Body of pancreas (tissue), 4 donors: Measurements from ENCODE around the gene CELF5.

Source experiments
- POLR2A ChIP-seq, 3 donors: fragments of 450-650 bp; IDR thresholded peaks; one replicate each; pipeline ENCODE4 v1.6.1; 2016; ENCODE audit warnings: antibody characterized with exemption in 3 of 3, mild to moderate bottlenecking in 2 of 3
- TF ChIP-seq, protein P1 (sequence below), 7 experiments: fragments of 450-650 bp in 4 of 7; fragments of 200-600 bp in 3 of 7; sonication (generic) in 3 of 7; IDR thresholded peaks; one replicate each; pipeline ENCODE4 v1.5.1; 2016 to 2019; ENCODE audit warnings: antibody characterized with exemption in 7 of 7

DNA sequence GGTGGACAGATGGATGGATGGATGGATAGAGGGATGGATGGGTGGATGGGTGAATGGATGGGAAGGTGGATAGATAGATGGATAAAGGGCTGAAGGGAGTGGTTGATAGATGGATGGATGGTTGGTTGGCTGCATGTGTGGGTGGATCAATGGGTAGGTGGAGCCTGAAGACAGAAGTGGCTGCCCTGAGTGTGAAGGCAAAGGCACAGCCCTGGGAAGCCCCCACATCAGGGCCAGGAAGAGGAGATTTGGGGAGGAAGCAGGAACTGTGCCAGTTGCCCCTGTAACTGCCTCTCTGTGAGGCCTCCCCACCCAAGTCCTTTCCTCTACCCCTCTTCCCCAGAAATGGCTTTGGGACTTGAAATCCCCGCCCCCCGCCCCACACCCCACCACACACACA lies 98.6 kb downstream of the CELF5 start:
- TF ChIP-seq, protein P1, sequence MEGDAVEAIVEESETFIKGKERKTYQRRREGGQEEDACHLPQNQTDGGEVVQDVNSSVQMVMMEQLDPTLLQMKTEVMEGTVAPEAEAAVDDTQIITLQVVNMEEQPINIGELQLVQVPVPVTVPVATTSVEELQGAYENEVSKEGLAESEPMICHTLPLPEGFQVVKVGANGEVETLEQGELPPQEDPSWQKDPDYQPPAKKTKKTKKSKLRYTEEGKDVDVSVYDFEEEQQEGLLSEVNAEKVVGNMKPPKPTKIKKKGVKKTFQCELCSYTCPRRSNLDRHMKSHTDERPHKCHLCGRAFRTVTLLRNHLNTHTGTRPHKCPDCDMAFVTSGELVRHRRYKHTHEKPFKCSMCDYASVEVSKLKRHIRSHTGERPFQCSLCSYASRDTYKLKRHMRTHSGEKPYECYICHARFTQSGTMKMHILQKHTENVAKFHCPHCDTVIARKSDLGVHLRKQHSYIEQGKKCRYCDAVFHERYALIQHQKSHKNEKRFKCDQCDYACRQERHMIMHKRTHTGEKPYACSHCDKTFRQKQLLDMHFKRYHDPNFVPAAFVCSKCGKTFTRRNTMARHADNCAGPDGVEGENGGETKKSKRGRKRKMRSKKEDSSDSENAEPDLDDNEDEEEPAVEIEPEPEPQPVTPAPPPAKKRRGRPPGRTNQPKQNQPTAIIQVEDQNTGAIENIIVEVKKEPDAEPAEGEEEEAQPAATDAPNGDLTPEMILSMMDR (IDR thresholded peaks at IDR 0.05), result no peak
- no peak for TF ChIP-seq POLR2A (IDR thresholded peaks at IDR 0.05)
